Natural killer cell (primary cell): ENCODE measurements around the gene CREG1. TPM values are rescaled to one million over a fixed set of nuclear protein-coding genes. Genes with fewer than 3 reads are reported as not detected.
A peak's percentile ranks its signal among the peaks of the same experiment; 100 is the strongest.

ENCODE experiments used
- ATAC-seq, 3 donors: fragments of 150-1000 bp in 2 of 3; fragments of 200-7000 bp in 1 of 3; cut with Tn5 transposase; 1 replicate in 1 of 3; 2 replicates in 2 of 3; pipeline ENCODE4 v1.10.0; 2021; ENCODE audit warnings: mild to moderate bottlenecking in 2 of 3, moderate library complexity in 2 of 3
- DNase-seq, 2 donors: peaks; one replicate each; pipeline versions ENCODE4 v3.0.0 to v3.0.0-alpha.2; 2013 to 2021; ENCODE audit warnings: mixed read lengths in 1 of 2
- H3K27ac ChIP-seq: one replicate; pipeline ENCODE4 v1.5.1; 2013; ENCODE audit warnings: mild to moderate bottlenecking, low read length
- H3K27me3 ChIP-seq: one replicate; pipeline ENCODE4 v1.6.1; 2013; ENCODE audit warnings: low read length; ENCODE audit not compliant: control insufficient read depth, insufficient read depth
- H3K36me3 ChIP-seq: one replicate; pipeline ENCODE4 v1.6.1; 2013; ENCODE audit warnings: low read length; ENCODE audit not compliant: control insufficient read depth, insufficient read depth
- H3K4me1 ChIP-seq: one replicate; pipeline ENCODE4 v1.6.1; 2013; ENCODE audit warnings: low read length; ENCODE audit not compliant: control insufficient read depth, insufficient read depth
- H3K4me3 ChIP-seq: one replicate; pipeline ENCODE4 v1.5.1; 2013; ENCODE audit warnings: low read length
- H3K9me3 ChIP-seq: one replicate; pipeline ENCODE4 v1.6.1; 2013; ENCODE audit warnings: low read length; ENCODE audit not compliant: control insufficient read depth, insufficient read depth
- H3K27ac Mint-ChIP-seq, 2 donors: one replicate each; pipeline ENCODE4 v1.8.0; 2022; ENCODE audit warnings: mild to moderate bottlenecking in 2 of 2, mixed read lengths in 2 of 2, moderate library complexity in 1 of 2
- H3K27me3 Mint-ChIP-seq, 2 donors: one replicate each; pipeline ENCODE4 v1.8.0; 2022; ENCODE audit warnings: low read depth in 2 of 2, mixed read lengths in 2 of 2
- H3K36me3 Mint-ChIP-seq: one replicate; pipeline ENCODE4 v1.8.0; 2022; ENCODE audit warnings: mixed read lengths
- H3K4me1 Mint-ChIP-seq, 2 donors: one replicate each; pipeline ENCODE4 v1.8.0; 2022; ENCODE audit warnings: mixed read lengths in 2 of 2
- H3K4me3 Mint-ChIP-seq: one replicate; pipeline ENCODE4 v1.8.0; 2022; ENCODE audit warnings: mild to moderate bottlenecking, moderate library complexity, mixed read lengths
- H3K9me3 Mint-ChIP-seq, 2 donors: one replicate each; pipeline ENCODE4 v1.8.0; 2022; ENCODE audit warnings: mixed read lengths in 2 of 2
- CTCF ChIP-seq: fragments of 200-600 bp; IDR thresholded peaks from one replicate; pipeline ENCODE4 v1.8.0; 2022; ENCODE audit warnings: antibody characterized with exemption
- WGBS: methylation state at CpG from one replicate; pipeline ENCODE4 v1.1.7; 2013; ENCODE audit warnings: missing lambda C conversion rate; ENCODE audit not compliant: insufficient coverage; 5-methylcytosine and 5-hydroxymethylcytosine counted together
- intact Hi-C: fragments of 100-400 bp; cut with micrococcal nuclease; formaldehyde crosslinking; loops from one replicate; pipeline ENCODE4 v1.14.2; 2022
- total RNA-seq, 4 donors: library from RNA; stranded (reverse); fragments of 120-200 nt in 1 of 4; gene quantifications; one replicate each; pipeline versions ENCODE4 v1.2.3 to v1.2.4, GENCODE V29; 2013 to 2022

Gene CREG1
- total RNA-seq, 3 donors from 2014 or later (not counting 1 experiment from before 2014, with no cell fraction given) = 6.7 to 15.8 (median 8.9) TPM

DNA sequence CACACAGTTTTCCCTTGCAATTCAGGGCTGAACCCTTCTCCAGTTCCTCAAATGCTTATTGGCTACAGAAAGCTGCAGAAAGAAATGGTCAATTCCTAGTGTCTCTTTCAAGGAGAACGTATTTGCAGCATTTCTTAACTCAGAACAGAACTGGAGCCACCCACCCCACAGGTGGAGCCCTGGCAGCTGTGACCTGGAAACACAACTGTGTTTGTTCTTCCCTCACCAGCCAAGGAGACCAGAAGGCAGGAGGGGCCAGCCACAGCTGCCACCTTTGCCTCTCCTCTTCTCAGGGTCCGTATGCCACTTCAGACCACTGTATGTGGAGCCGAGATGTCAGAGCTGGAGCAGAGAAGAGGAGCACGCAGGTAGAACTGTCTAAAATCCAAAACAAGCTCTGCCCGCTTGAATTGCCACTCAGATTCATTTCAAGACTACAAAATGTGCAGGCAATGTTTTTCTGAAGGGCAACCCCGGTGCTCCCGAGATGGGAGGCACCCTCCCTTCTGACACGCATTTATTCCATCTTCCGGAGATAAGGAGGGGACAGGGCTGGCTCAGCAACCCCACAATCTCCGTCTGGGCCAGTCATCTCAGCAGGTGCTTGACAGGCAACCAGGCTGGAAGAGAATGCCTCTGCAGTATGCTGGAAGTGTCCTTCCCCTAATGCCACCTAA, 51.9 kb downstream of the CREG1 start:
- peaks cover 84% of the 10 kb centered on the region for H3K4me1 ChIP-seq
- H3K36me3 ChIP-seq = peaks cover 80% of the 10 kb centered on the region
- H3K9me3 Mint-ChIP-seq = no peaks in the 10 kb centered on the region
- H3K4me1 Mint-ChIP-seq = peaks cover 100% of the 10 kb centered on the region in 2 donors
- intact Hi-C loops = no loop called here
- no peak overlapping the region for H3K4me3 ChIP-seq
- peak overlapping the region; percentile 77 for H3K4me3 Mint-ChIP-seq
- TF ChIP-seq CTCF = no peak
- WGBS = 42% methylated on average over 10 of the region's 10 CpGs
- ATAC-seq = no peak
- H3K36me3 Mint-ChIP-seq = peaks cover 31% of the 10 kb centered on the region
- H3K9me3 ChIP-seq = no peaks in the 10 kb centered on the region
- no peaks in the 10 kb centered on the region for H3K27me3 ChIP-seq
- peak overlapping the region; percentile 97 for H3K27ac ChIP-seq
- peak in 1 of 2 donors; percentile 21 for DNase-seq
- H3K27me3 Mint-ChIP-seq = no peaks in the 10 kb centered on the region
- H3K27ac Mint-ChIP-seq = peak overlapping the region; percentile 91 to 100

DNA sequence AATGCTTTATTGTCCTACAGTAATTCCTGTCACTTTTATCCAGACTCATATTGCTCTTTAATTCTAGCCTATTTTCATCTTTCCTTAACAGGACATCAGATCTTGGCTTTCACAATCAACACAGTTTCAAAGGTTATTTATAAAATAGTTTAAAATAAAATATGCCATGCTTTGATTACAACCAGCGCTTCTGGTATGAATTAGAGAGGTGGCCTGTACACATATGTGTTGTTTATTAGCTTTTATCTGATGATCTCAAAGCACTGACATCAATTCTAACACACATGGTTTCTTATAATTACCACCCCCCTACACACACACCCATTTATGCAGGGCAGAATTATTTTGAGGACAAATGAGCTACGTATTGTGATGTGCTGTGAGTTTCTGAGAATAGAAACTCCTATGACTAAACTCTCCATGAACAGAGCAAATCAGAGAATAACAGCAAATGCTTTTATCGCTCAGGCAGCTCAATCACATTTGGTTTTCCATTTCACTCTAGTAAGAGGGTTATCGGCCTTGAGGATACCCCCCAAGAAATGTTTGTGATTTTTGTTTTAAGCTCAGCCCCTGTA, 53.2 kb downstream of the CREG1 start:
- DNase-seq (no peak), ATAC-seq (peak; percentile 21 to 52 (median 48))
- peak overlapping the region; percentile 97 for H3K27ac ChIP-seq
- WGBS = 36% methylated on average over 2 of the region's 4 CpGs
- peaks cover 100% of the 10 kb centered on the region in 2 donors for H3K4me1 Mint-ChIP-seq
- intact Hi-C loops = loop anchor here (1.0 kb wide), 2 partner anchors 10 to 16 kb away; no protein-coding TSS in a partner anchor
- H3K4me1 ChIP-seq = peaks cover 81% of the 10 kb centered on the region
- TF ChIP-seq CTCF = no peak
- H3K4me3 ChIP-seq = no peak overlapping the region
- H3K9me3 Mint-ChIP-seq = no peaks in the 10 kb centered on the region
- peaks cover 84% of the 10 kb centered on the region for H3K36me3 ChIP-seq
- peak overlapping the region; percentile 87 for H3K4me3 Mint-ChIP-seq
- H3K27me3 ChIP-seq = no peaks in the 10 kb centered on the region
- no peaks in the 10 kb centered on the region for H3K9me3 ChIP-seq
- H3K27ac Mint-ChIP-seq = peak overlapping the region; percentile 91 to 100
- no peaks in the 10 kb centered on the region for H3K27me3 Mint-ChIP-seq
- H3K36me3 Mint-ChIP-seq = peaks cover 31% of the 10 kb centered on the region

DNA sequence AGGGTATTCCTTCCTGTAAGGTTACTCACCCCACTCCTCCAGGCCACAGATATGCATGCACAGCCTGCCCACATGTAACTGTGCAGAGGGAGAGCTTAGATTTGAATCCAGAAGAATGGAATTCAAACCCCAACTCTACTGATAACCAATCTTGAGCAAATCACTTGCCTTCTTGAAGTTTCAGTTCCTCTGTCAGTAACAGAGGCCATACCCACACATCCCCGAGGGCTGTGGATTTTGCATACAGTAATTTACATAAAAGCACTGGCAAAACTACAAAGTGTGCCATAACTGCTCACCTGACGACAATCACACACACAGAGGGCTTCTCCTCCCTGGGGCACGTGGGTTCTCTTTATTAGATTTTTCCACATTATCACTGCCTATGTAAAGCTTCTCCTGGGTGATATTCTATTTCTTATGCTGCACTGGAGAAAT, 53.9 kb downstream of the CREG1 start:
- H3K4me3 ChIP-seq = no peak overlapping the region
- H3K4me3 Mint-ChIP-seq = peak overlapping the region; percentile 87
- no peaks in the 10 kb centered on the region for H3K27me3 ChIP-seq
- peak; percentile 14 to 25 (median 23) for ATAC-seq
- intact Hi-C loops = loop anchor here (1.0 kb wide), 2 partner anchors 11 to 17 kb away; no protein-coding TSS in a partner anchor
- TF ChIP-seq CTCF = no peak
- DNase-seq = peak; percentile 19 to 68
- H3K27ac Mint-ChIP-seq = peak overlapping the region; percentile 91 to 100
- peak overlapping the region; percentile 97 for H3K27ac ChIP-seq
- peaks cover 88% of the 10 kb centered on the region for H3K36me3 ChIP-seq
- peaks cover 31% of the 10 kb centered on the region for H3K36me3 Mint-ChIP-seq
- peaks cover 100% of the 10 kb centered on the region in 2 donors for H3K4me1 Mint-ChIP-seq
- no peaks in the 10 kb centered on the region for H3K9me3 ChIP-seq
- 4% methylated on average over 3 of the region's 3 CpGs for whole genome bisulfite sequencing
- no peaks in the 10 kb centered on the region for H3K9me3 Mint-ChIP-seq
- H3K27me3 Mint-ChIP-seq = no peaks in the 10 kb centered on the region
- H3K4me1 ChIP-seq = peaks cover 82% of the 10 kb centered on the region
